HG03521 (cell line): ENCODE data around the gene GNE.
A peak's percentile ranks its signal among the peaks of the same experiment; 100 is the strongest.

Experiments used
- ATAC-seq: cut with Tn5 transposase; IDR thresholded peaks from one replicate; pipeline ENCODE4 v1.9.1; 2021; ENCODE audit warnings: mild to moderate bottlenecking, moderate library complexity; ENCODE audit not compliant: unreplicated experiment

Gene GNE

DNA sequence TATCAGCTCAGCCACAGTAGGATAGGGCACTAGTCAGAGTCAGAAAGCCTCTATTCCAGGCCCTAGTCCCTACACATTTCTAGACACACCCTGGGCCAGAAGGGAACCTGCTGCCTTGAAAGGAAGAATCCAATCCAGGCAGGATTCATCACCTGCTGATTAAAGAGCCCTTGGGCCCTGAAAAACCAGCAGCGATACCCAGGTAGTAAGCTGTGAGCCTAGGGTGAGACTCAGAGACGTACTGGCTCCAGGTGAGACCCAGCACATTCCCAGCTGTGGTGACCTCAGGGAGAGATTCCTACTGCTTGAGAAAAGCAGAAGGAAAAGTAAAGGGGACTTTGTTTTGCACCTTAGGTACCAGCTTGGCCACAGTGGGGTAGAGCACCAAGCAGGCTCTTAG, 84.4 kb downstream of the GNE start:
- no peak for ATAC-seq

DNA sequence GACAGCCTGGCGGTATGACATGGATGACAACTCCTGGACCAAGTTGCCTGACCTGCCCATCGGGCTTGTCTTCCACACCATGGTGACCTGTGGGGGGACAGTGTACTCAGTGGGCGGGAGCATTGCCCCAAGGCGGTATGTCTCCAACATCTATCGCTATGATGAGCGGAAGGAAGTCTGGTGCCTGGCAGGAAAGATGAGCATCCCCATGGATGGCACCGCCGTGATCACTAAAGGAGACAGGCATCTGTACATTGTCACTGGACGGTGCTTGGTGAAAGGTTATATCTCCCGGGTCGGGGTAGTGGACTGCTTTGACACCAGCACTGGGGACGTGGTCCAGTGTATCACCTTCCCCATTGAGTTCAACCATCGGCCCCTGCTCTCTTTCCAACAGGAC, 87.7 kb downstream of the GNE start:
- ATAC-seq = no peak

DNA sequence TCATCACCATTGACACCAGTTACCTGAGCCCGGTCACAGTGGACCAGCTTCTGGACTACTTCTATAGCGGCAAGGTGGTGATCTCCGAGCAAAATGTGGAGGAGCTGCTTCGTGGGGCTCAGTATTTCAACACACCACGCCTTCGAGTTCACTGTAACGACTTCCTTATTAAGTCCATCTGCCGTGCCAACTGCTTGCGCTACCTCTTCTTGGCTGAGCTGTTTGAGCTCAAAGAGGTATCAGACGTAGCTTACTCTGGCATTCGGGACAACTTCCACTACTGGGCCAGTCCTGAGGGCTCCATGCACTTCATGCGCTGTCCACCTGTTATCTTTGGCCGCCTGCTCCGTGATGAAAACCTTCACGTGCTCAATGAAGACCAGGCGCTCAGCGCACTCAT, 88.5 kb downstream of the GNE start:
- ATAC-seq = no peak

DNA sequence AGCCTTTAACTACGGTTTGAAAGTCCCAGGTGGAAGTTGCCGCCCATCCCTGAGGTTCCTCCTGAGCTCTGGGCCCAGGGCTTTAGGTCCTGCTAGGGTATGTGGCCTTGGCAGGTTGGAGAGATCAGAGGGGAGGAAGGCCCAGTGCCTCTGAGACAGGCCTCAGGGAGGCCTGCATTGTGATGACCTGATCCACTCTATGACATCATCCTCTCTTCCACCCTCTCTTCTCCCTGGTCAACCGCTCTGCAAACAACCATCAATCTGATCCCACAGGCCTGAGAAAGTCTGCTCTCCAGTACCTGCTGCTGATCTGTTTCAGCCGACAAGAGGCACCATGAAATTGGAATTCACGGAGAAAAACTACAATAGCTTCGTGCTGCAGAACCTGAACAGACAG, 89.1 kb downstream of the GNE start, which contains the start of gene CCIN:
CCIN (plus strand) TSS at position 223 of the 400 bp plus-strand sequence; CDS start at position 338, 115 bp downstream.
- no peak for ATAC-seq

DNA sequence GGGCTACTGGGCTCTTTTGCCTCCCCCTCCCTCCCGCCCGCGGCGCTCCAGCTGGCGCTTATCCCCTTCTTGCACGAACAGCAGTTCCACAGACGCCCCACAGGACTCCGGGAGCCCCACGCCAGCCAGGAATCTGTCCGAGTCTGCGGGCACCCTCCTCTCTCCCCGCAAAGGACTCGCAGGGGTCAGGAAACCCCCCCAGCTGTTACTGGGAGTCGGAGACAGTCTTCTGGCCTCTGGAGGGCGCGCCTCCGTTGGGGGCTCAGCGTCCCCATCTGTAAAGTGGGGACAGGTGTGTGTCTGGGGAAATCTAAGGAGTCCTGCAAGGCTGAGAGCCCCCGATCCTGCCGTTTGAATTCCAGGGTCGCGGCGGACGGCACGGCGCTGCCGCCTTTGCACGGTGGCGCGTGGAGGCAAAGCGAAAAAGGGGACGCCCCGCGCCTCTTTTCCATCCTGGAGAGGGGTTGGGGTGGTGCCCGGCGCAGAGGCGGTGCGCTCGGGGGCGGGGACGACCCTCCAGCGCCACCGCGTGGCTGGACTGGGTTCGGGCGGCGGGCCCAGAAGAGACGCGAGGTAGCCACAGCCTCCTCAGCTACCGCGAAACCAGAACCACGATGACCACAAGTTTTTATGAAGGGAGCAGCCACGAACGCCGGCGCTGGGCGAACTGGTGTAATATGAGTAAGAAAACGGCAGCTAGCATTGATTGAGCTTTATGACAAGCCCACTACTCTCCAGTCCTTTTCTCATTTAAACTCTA, 91.9 kb downstream of the GNE start:
- ATAC-seq = peak; percentile 76

DNA sequence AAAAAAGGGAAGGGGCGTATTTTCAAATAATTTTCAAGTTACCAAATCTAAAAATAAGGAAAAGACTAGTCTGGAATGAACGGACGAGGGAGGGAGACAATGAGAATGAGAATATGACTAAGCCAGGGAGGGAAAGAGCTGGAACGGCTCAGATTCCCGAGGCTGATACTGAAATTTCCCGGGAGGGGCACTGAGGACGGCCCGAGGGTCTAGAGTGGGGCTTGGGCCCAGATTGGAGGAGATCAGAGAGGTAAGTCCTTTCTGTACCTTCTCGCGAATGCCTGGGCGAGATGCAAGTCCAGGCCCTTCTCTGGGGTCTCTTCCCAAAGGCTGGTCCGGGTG, 92.5 kb downstream of the GNE start:
- no peak for ATAC-seq

DNA sequence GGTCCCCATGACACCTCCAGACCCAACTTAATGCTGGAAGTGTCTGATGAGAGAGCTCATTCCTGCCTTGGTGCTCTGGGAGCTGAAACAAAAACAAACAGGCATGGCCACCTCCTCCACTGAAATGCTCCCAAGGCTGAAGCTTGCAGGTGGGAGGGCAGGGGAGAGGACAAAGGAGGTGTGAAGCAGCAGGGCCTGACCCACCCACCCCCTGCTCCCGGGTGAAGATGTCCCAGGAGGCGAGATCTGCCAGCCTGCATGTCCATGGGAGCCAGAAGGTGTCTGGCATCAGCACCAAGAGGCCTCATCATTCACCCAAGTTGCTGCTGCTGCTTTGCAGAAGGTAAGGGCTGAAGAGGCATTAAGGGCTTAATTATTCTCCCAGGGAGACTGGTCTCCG, 93.3 kb downstream of the GNE start:
- no peak for ATAC-seq
